Measurements from ENCODE around the gene BID. TPM values are rescaled to one million over a fixed set of nuclear protein-coding genes. Genes with fewer than 3 reads are reported as not detected.
A peak's percentile ranks its signal among the peaks of the same experiment; 100 is the strongest.

The BID gene
- total RNA-seq, 2 experiments from 2014 or later, result 59.9 to 60.3 TPM

DNA sequence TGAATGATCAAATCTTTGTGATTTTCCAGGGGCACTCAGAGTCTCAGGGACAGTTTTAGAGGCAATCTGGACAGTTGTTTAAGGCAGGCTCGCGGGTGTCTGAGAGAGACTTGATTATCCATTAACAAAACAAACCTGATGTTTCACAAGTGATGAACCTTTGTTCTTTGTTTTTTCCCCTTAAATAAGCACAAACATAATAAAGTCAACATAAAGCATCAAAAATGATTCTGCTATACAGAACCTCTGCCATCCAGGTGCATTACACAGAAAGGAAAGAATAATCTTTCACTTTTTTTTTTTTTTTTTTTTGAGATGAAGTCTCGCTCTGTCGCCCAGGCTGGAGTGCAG lies 13.2 kb downstream of the BID start:
- intact Hi-C loops (cut with micrococcal nuclease; ENCODE audit: unreplicated experiment), result no loop called here
- no peak overlapping the region for H3K4me2 ChIP-seq (ENCODE audit: low read length)
- H2AFZ ChIP-seq (ENCODE audit: low read length), result no peak overlapping the region
- ChIA-PET POLR2A (no interaction called here), CTCF (ENCODE audit: unreplicated experiment) (no interaction called here)
- H3K27ac ChIP-seq (ENCODE audit: low read depth, low read length, poor library complexity, severe bottlenecking), result no peak overlapping the region
- H3K36me3 ChIP-seq (ENCODE audit: insufficient read depth, low read length), result peaks cover 19% of the 10 kb centered on the region; the same call in 1 of the 2 replicates
- no TSS peak for BruUV-seq (replicated peaks)
- no peaks in the 10 kb centered on the region for H3K4me1 ChIP-seq (ENCODE audit: insufficient read depth, low read length, poor library complexity, severe bottlenecking)
- H3K9me3 ChIP-seq (ENCODE audit: low read length), result no peaks in the 10 kb centered on the region
- DNase-seq (ENCODE audit: low spot score), result no peak
- H3K4me3 ChIP-seq (ENCODE audit: low read depth, low read length, poor library complexity, severe bottlenecking), result no peak overlapping the region
- H3K79me2 ChIP-seq (ENCODE audit: insufficient read depth, low read depth, low read length), result peaks cover 59% of the 10 kb centered on the region; the same call in 1 of the 2 replicates
- TF ChIP-seq EZH2phosphoT487 (IDR thresholded peaks at IDR 0.05; ENCODE audit: borderline replicate concordance, low read depth, low read length), result no peak
- TF ChIP-seq, protein P1, sequence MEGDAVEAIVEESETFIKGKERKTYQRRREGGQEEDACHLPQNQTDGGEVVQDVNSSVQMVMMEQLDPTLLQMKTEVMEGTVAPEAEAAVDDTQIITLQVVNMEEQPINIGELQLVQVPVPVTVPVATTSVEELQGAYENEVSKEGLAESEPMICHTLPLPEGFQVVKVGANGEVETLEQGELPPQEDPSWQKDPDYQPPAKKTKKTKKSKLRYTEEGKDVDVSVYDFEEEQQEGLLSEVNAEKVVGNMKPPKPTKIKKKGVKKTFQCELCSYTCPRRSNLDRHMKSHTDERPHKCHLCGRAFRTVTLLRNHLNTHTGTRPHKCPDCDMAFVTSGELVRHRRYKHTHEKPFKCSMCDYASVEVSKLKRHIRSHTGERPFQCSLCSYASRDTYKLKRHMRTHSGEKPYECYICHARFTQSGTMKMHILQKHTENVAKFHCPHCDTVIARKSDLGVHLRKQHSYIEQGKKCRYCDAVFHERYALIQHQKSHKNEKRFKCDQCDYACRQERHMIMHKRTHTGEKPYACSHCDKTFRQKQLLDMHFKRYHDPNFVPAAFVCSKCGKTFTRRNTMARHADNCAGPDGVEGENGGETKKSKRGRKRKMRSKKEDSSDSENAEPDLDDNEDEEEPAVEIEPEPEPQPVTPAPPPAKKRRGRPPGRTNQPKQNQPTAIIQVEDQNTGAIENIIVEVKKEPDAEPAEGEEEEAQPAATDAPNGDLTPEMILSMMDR (conservative IDR thresholded peaks at IDR 0.05; ENCODE audit: low read length), result no peak
- no peaks in the 10 kb centered on the region for H3K9me2 ChIP-seq (ENCODE audit: insufficient read depth, low read length)
- H4K20me1 ChIP-seq (ENCODE audit: insufficient read depth, low read length), result peaks cover 4% of the 10 kb centered on the region; the same call in 1 of the 2 replicates

- BruUV-seq (replicated peaks), result no TSS peak
- Histone ChIP-seq H2AFZ (ENCODE audit: low read length) (no peak overlapping the region), H3K9me3 (ENCODE audit: low read length) (no peaks in the 10 kb centered on the region), H3K4me1 (ENCODE audit: insufficient read depth, low read length, poor library complexity, severe bottlenecking) (no peaks in the 10 kb centered on the region), H3K27ac (ENCODE audit: low read depth, low read length, poor library complexity, severe bottlenecking) (no peak overlapping the region), H3K4me3 (ENCODE audit: low read depth, low read length, poor library complexity, severe bottlenecking) (no peak overlapping the region), H3K79me2 (ENCODE audit: insufficient read depth, low read depth, low read length) (peaks cover 15% of the 10 kb centered on the region; the same call in 1 of the 2 replicates), H3K9me2 (ENCODE audit: insufficient read depth, low read length) (no peaks in the 10 kb centered on the region), H4K20me1 (ENCODE audit: insufficient read depth, low read length) (no peaks in the 10 kb centered on the region), H3K36me3 (ENCODE audit: insufficient read depth, low read length) (peaks cover 21% of the 10 kb centered on the region; the same call in 1 of the 2 replicates), H3K4me2 (ENCODE audit: low read length) (no peak overlapping the region)
- TF ChIP-seq, protein P1 (conservative IDR thresholded peaks at IDR 0.05; ENCODE audit: low read length), result peak; percentile 49; the same call in 1 of the 2 replicates
- TF ChIP-seq EZH2phosphoT487 (IDR thresholded peaks at IDR 0.05; ENCODE audit: borderline replicate concordance, low read depth, low read length), result no peak
- ChIA-PET CTCF (ENCODE audit: unreplicated experiment) (no interaction called here), POLR2A (no interaction called here)
- intact Hi-C loops (cut with micrococcal nuclease; ENCODE audit: unreplicated experiment), result no loop called here
- DNase-seq (ENCODE audit: low spot score), result peak; percentile 41
Observed at GRCh38 chr22:17754233-17754925, 19.9 kb downstream of the BID start.

GRCh38 chr22:17753401-17753989 lies 20.8 kb downstream of the BID start:
- peaks cover 18% of the 10 kb centered on the region; the same call in 1 of the 2 replicates for H3K36me3 ChIP-seq (ENCODE audit: insufficient read depth, low read length)
- H3K4me2 ChIP-seq (ENCODE audit: low read length), result no peak overlapping the region
- ChIA-PET CTCF (ENCODE audit: unreplicated experiment) (no interaction called here), POLR2A (no interaction called here)
- DNase-seq (ENCODE audit: low spot score), result no peak
- no peak overlapping the region for H2AFZ ChIP-seq (ENCODE audit: low read length)
- no peaks in the 10 kb centered on the region for H3K9me3 ChIP-seq (ENCODE audit: low read length)
- H3K27ac ChIP-seq (ENCODE audit: low read depth, low read length, poor library complexity, severe bottlenecking), result no peak overlapping the region
- H3K9me2 ChIP-seq (ENCODE audit: insufficient read depth, low read length), result no peaks in the 10 kb centered on the region
- H3K79me2 ChIP-seq (ENCODE audit: insufficient read depth, low read depth, low read length), result peaks cover 11% of the 10 kb centered on the region; the same call in 1 of the 2 replicates
- TF ChIP-seq, protein P1 (conservative IDR thresholded peaks at IDR 0.05; ENCODE audit: low read length), result no peak
- no peak for TF ChIP-seq EZH2phosphoT487 (IDR thresholded peaks at IDR 0.05; ENCODE audit: borderline replicate concordance, low read depth, low read length)
- H3K4me3 ChIP-seq (ENCODE audit: low read depth, low read length, poor library complexity, severe bottlenecking), result no peak overlapping the region
- H4K20me1 ChIP-seq (ENCODE audit: insufficient read depth, low read length), result no peaks in the 10 kb centered on the region
- H3K4me1 ChIP-seq (ENCODE audit: insufficient read depth, low read length, poor library complexity, severe bottlenecking), result no peaks in the 10 kb centered on the region
- no TSS peak for BruUV-seq (replicated peaks)
- intact Hi-C loops (cut with micrococcal nuclease; ENCODE audit: unreplicated experiment), result no loop called here

All from OCI-LY7 (cell line).